Measurements from ENCODE around the gene MED13L.

DNA sequence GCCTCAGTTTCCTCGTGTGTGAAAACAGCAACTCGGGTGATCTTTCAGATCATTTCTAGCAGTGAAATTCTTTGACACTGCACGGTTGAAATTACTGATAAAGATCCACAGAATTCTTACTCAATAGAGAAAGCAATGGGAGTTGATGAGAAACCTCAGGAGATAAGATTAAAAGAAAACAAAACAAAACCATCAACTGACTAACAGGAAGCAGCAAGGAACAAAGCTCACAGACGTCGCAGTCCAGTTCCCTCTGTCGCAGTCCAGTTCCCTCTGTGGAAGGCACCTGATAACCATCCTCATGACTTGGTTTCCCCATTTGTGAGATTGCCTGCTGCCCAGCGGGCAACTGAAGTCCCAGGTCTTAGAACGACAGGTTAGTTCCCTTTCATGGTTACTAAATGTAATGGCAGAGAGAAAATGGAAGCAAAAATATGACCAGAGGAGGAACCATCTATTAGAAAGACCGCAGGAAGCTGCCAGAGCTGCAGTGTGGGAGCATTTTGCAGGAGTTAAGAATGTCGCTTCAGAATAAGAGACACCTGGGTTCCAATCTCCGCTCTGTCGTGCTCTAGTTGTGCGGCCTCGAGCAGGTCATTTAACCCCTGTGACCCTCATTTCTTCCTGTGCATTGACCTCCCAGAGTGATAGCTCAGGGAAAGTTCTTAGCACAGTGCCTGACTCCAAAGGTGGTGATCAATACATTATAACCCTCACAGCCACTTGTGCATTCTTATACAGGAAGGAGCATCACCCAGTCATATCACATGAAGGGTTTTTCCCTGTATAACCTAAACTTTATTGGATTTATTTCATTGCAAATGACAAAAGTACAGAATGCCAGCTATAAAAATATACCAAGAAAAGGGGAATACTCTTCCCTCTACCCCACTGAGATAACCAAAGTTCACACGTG, 5.1 kb upstream of the MED13L start:
- TF ChIP-seq CTCF (conservative IDR thresholded peaks at IDR 0.05; ENCODE audit: low read depth, low read length) (no peak), EZH2 (IDR thresholded peaks at IDR 0.05; ENCODE audit: borderline replicate concordance, low read depth, low read length, poor library complexity, severe bottlenecking) (no peak)

Measured in A673 (cell line).